MM.1S (cell line): ENCODE data around the gene GPC3.

Experiments
- CTCF ChIP-seq: fragments of 300-600 bp; sonication (generic); IDR thresholded peaks from 2 replicates; pipeline ENCODE4 v1.5.1; 2016; ENCODE audit warnings: antibody characterized with exemption, low read length, mixed read lengths
- EZH2phosphoT487 ChIP-seq: fragments of 300-600 bp; sonication (generic); IDR thresholded peaks from 2 replicates; pipeline ENCODE4 v1.6.1; 2018; ENCODE audit warnings: antibody characterized with exemption, low read length

- TF ChIP-seq EZH2phosphoT487 (no peak), CTCF (no peak)
Measured at GRCh38 chrX:133749951-133750350, 235.4 kb downstream of the GPC3 start.
